ENCODE results near the gene SCML2.

- TF ChIP-seq CTCF (IDR thresholded peaks at IDR 0.05) = peak; percentile 24
- no peak for TF ChIP-seq ZFX (IDR thresholded peaks at IDR 0.05; ENCODE audit: borderline replicate concordance)
Measured at GRCh38 chrX:18389966-18390365, 35.5 kb upstream of the SCML2 start.
